ENCODE results near the gene COPS6. TPM values are rescaled to one million over a fixed set of nuclear protein-coding genes. Genes with fewer than 3 reads are reported as not detected.

The COPS6 gene
- polyA plus RNA-seq, 1 of the 3 experiments (the other 2 are of a cell fraction) = 435 TPM

DNA sequence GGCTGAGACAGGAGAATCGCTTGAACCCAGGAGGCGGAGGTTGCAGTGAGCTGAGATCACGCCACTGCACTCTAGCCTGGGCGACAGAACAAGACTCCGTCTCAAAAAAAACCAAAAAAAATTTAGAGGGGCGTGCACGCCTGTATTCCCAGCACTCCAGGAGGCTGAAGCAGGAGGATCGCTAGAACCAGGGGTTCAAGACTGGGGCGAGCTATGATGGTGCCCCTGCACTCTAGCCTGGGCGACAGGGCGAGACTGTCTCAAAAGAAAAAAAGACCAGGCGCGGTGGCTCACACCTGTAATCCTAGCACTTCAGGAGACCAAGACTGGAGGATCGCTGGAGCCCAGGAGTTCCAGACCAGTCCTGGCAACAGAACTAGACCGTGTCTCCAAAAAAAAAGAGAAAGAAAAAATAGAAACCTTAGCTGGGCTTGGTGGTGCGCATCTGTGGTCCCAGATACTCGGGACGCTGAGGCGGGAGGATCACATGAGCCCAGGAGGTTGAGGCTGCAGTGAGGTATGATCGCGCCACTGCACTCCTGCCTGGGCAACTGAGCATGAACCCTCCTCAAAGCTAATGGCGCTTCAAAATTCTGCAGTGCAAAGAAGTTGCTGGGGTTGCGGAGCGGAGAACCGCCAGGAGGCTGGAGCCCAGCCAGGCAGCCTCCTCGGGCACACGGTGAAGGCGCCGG lies 37.6 kb downstream of the COPS6 start:
- Histone ChIP-seq H3K27me3 (ENCODE audit: insufficient read depth) (no peaks in the 10 kb centered on the region), H3K79me2 (ENCODE audit: insufficient read depth) (peaks cover 45% of the 10 kb centered on the region), H3K27ac (ENCODE audit: low read depth in 2 of 2, low read length in 1 of 2) (peak overlapping the region; percentile 96 to 97), H3K4me3 (ENCODE audit: low read depth in 2 of 2, low read length in 1 of 2) (peak overlapping the region; percentile 65 to 84), H3K4me2 (peak overlapping the region; percentile 90), H3K9me2 (no peaks in the 10 kb centered on the region), H3K9ac (peak overlapping the region; percentile 88), H3K9me3 (no peaks in the 10 kb centered on the region), H2AFZ (ENCODE audit: low read depth) (peak overlapping the region; percentile 83), H3K4me1 (ENCODE audit: control insufficient read depth in 1 of 2, insufficient read depth in 2 of 2, low read depth in 1 of 2, low read length in 1 of 2) (peaks cover 6 to 20% of the 10 kb centered on the region in 2 experiments; a peak in 2 of 4 replicates), H4K20me1 (ENCODE audit: insufficient read depth) (no peaks in the 10 kb centered on the region), H3K36me3 (replicated peaks in 1 of 2; ENCODE audit: control insufficient read depth in 1 of 2, insufficient read depth in 2 of 2, low read length in 1 of 2) (peaks cover 13 to 22% of the 10 kb centered on the region in 2 experiments), H3F3A (replicated peaks; ENCODE audit: insufficient read depth) (peaks cover 49% of the 10 kb centered on the region)
- ChIA-PET CTCF (interaction anchor here (0.9 to 1.5 kb wide), 4 partner anchors 11 to 136 kb away, joined by 3 to 11 read pairs (median 4); partner anchors contain the start of genes AP4M1 and MCM7), POLR2A (interaction anchor here (1.0 to 5.3 kb wide), 3 partner anchors 22 to 27 kb away, joined by 3 to 70 read pairs (median 5); partner anchors contain the start of genes AP4M1, LAMTOR4 and MCM7)
- 14% methylated on average over 27 of the region's 29 CpGs for WGBS (ENCODE audit: low lambda C conversion rate)
- DNase-seq = no peak
- TF ChIP-seq, protein P1, sequence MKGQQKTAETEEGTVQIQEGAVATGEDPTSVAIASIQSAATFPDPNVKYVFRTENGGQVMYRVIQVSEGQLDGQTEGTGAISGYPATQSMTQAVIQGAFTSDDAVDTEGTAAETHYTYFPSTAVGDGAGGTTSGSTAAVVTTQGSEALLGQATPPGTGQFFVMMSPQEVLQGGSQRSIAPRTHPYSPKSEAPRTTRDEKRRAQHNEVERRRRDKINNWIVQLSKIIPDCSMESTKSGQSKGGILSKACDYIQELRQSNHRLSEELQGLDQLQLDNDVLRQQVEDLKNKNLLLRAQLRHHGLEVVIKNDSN (IDR thresholded peaks at IDR 0.05; ENCODE audit: borderline replicate concordance, low read depth) = peak; percentile 35; the same call in 1 of the 2 replicates
- TF ChIP-seq TAF1 (IDR thresholded peaks at IDR 0.05; ENCODE audit: borderline replicate concordance, low read depth, low read length) (no peak), NFIC (IDR thresholded peaks at IDR 0.05; ENCODE audit: borderline replicate concordance) (peak; percentile 73), EP300 (IDR thresholded peaks at IDR 0.05; ENCODE audit: borderline replicate concordance in 1 of 2, low read depth in 1 of 2, low read length in 1 of 2) (no peak)
- TF ChIP-seq, protein P2, sequence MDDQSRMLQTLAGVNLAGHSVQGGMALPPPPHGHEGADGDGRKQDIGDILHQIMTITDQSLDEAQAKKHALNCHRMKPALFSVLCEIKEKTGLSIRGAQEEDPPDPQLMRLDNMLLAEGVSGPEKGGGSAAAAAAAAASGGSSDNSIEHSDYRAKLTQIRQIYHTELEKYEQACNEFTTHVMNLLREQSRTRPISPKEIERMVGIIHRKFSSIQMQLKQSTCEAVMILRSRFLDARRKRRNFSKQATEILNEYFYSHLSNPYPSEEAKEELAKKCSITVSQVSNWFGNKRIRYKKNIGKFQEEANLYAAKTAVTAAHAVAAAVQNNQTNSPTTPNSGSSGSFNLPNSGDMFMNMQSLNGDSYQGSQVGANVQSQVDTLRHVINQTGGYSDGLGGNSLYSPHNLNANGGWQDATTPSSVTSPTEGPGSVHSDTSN (IDR thresholded peaks at IDR 0.05) = no peak; the same call in 1 of the 2 replicates

DNA sequence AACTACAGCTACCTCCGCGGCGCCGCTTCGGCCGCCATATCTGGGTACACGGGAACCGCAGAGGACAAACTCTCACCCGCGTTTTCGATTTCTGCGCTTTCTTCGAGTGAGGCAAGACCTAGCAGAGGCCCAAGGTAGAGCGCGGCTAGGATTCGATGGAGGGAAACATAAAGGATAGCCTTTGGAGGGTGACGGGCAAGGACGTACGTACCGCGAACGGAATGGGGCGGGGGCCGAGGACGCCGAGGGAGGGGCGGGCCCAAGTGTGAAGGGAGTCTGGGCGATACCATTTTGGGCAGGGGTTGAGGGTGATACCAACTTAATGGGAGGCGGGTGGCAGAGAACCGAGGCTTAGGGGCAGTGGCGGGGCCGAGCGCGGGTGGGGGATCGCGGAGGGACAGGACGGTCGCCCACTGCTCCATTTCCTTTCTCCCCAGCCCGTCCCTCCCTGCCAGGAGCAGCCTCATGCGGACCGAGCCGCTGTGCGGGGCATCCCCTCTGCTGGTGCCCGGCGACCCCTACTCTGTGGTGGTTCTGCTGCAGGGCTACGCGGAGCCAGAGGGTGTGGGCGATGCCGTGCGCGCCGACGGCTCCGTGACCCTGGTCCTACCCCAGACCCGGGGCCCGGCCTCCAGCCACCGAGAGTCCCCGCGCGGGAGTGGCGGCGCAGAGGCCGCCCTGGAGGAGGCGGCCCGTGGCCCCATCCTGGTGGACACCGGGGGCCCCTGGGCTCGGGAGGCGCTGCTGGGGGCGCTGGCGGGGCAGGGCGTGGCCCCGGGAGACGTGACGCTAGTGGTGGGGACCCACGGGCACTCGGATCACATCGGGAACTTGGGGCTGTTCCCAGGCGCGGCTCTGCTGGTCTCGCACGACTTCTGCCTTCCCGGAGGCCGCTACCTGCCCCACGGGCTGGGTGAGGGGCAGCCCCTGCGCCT lies 38.4 kb downstream of the COPS6 start, which contains the start of gene MBLAC1:
TSS of gene MBLAC1 (plus strand) at position 37 of the 935 bp plus-strand sequence. CDS start at position 466, 429 bp downstream.
- H3F3A ChIP-seq (replicated peaks; ENCODE audit: insufficient read depth) = peaks cover 49% of the 10 kb centered on the region
- 1% methylated on average over 38 of the region's 85 CpGs for WGBS (ENCODE audit: low lambda C conversion rate)
- H3K27me3 ChIP-seq (ENCODE audit: insufficient read depth) = no peaks in the 10 kb centered on the region
- H3K9me3 ChIP-seq = no peaks in the 10 kb centered on the region
- peak within 1 kb of the TSS; percentile 90 for H3K4me2 ChIP-seq
- no peaks in the 10 kb centered on the region for H4K20me1 ChIP-seq (ENCODE audit: insufficient read depth)
- ChIA-PET POLR2A (interaction anchor here (1.0 to 5.3 kb wide), 4 partner anchors 22 to 26 kb away, joined by 3 to 70 read pairs (median 12); partner anchors contain the start of genes AP4M1, LAMTOR4 and MCM7), CTCF (interaction anchor here (0.9 to 13.6 kb wide), 7 partner anchors 12 to 149 kb away, joined by 3 to 262 read pairs (median 4); partner anchors contain the start of genes AP4M1, MCM7 and PVRIG)
- H3K79me2 ChIP-seq (ENCODE audit: insufficient read depth) = peaks cover 37% of the 10 kb centered on the region
- no peaks in the 10 kb centered on the region for H3K9me2 ChIP-seq
- H3K4me3 ChIP-seq (ENCODE audit: low read depth in 2 of 2, low read length in 1 of 2) = peak within 1 kb of the TSS; percentile 65 to 84
- H3K4me1 ChIP-seq (ENCODE audit: control insufficient read depth in 1 of 2, insufficient read depth in 2 of 2, low read depth in 1 of 2, low read length in 1 of 2) = peaks cover 6 to 20% of the 10 kb centered on the region in 2 experiments; a peak in 2 of 4 replicates
- peak within 1 kb of the TSS; percentile 84 for H2AFZ ChIP-seq (ENCODE audit: low read depth)
- peaks cover 13 to 22% of the 10 kb centered on the region in 2 experiments for H3K36me3 ChIP-seq (replicated peaks in 1 of 2; ENCODE audit: control insufficient read depth in 1 of 2, insufficient read depth in 2 of 2, low read length in 1 of 2)
- peak within 1 kb of the TSS; percentile 88 for H3K9ac ChIP-seq
- peak; percentile 99 for DNase-seq
- peak within 1 kb of the TSS; percentile 96 to 97 for H3K27ac ChIP-seq (ENCODE audit: low read depth in 2 of 2, low read length in 1 of 2)
- TF ChIP-seq MEF2A (IDR thresholded peaks at IDR 0.05; ENCODE audit: borderline replicate concordance, low read depth) (no peak), CHD2 (IDR thresholded peaks at IDR 0.05; ENCODE audit: low read length, partially characterized antibody) (peak; percentile 91), RCOR1 (IDR thresholded peaks at IDR 0.05; ENCODE audit: low read length) (no peak), FOXM1 (IDR thresholded peaks at IDR 0.05; ENCODE audit: low read depth) (no peak), TCF12 (IDR thresholded peaks at IDR 0.05) (peak; percentile 50; the same call in 1 of the 2 replicates), ELF1 (IDR thresholded peaks at IDR 0.05) (0 out of 2 replicates have a peak, but pooled peaks have one; percentile 15), RAD21 (IDR thresholded peaks at IDR 0.05; ENCODE audit: low read length) (no peak), POLR2AphosphoS5 (IDR thresholded peaks at IDR 0.05; ENCODE audit: low read depth, low read length) (peak; percentile 98), TAF1 (IDR thresholded peaks at IDR 0.05; ENCODE audit: borderline replicate concordance, low read depth, low read length) (peak; percentile 86), YY1 (IDR thresholded peaks at IDR 0.05; ENCODE audit: low read depth) (peak; percentile 93), SIN3A (IDR thresholded peaks at IDR 0.05; ENCODE audit: borderline replicate concordance, low read depth, low read length) (peak; percentile 59; the same call in 1 of the 2 replicates)
- TF ChIP-seq, protein P2 (IDR thresholded peaks at IDR 0.05) = peak; percentile 58; the same call in 1 of the 2 replicates
- TF ChIP-seq, protein P3, sequence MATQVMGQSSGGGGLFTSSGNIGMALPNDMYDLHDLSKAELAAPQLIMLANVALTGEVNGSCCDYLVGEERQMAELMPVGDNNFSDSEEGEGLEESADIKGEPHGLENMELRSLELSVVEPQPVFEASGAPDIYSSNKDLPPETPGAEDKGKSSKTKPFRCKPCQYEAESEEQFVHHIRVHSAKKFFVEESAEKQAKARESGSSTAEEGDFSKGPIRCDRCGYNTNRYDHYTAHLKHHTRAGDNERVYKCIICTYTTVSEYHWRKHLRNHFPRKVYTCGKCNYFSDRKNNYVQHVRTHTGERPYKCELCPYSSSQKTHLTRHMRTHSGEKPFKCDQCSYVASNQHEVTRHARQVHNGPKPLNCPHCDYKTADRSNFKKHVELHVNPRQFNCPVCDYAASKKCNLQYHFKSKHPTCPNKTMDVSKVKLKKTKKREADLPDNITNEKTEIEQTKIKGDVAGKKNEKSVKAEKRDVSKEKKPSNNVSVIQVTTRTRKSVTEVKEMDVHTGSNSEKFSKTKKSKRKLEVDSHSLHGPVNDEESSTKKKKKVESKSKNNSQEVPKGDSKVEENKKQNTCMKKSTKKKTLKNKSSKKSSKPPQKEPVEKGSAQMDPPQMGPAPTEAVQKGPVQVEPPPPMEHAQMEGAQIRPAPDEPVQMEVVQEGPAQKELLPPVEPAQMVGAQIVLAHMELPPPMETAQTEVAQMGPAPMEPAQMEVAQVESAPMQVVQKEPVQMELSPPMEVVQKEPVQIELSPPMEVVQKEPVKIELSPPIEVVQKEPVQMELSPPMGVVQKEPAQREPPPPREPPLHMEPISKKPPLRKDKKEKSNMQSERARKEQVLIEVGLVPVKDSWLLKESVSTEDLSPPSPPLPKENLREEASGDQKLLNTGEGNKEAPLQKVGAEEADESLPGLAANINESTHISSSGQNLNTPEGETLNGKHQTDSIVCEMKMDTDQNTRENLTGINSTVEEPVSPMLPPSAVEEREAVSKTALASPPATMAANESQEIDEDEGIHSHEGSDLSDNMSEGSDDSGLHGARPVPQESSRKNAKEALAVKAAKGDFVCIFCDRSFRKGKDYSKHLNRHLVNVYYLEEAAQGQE (IDR thresholded peaks at IDR 0.05; ENCODE audit: low read depth, low read length) = 0 out of 2 replicates have a peak, but pooled peaks have one; percentile 48

All from SK-N-SH (cell line).